Measurements from ENCODE around the gene ACKR2.
A peak's percentile ranks its signal among the peaks of the same experiment; 100 is the strongest.

ACKR2 gene
- 0 to 0.81 reads per million in 2 donors for total RNA-seq

GRCh38 chr3:42809202-42809601 is at the start of gene ACKR2:
ACKR2 (plus strand) TSS chr3:42809445; CDS start chr3:42864503, 55,058 bp downstream.
- DNase-seq, result no peak

GRCh38 chr3:42762046-42762724 is 47.1 kb upstream of the ACKR2 start:
- DNase-seq, result no peak

- peak in 1 of 5 experiments; percentile 21 for DNase-seq
Measured at GRCh38 chr3:42763021-42763420, 46.2 kb upstream of the ACKR2 start.

DNA sequence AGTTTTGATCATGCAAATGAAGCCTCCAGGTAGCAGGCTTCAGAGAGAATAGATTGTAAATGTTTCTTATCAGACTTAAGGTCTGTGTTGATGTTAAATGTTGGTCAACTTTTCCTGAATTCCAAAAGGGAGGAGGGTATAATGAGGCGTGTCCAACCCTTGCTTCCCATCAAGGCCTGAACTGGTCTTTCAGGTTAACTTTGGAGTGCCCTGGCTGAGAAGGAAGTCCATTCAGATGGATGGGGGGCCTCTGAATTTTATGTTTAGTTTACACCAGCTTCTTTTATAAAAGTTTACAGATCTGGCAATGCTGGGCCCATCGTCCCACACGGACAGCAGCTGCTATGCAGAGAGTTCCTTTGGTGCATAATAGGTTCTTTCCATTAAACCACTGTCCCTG is 45.1 kb upstream of the ACKR2 start:
- no peak for DNase-seq

- no peak for DNase-seq
Measured at GRCh38 chr3:42764561-42765295, 44.5 kb upstream of the ACKR2 start.

DNA sequence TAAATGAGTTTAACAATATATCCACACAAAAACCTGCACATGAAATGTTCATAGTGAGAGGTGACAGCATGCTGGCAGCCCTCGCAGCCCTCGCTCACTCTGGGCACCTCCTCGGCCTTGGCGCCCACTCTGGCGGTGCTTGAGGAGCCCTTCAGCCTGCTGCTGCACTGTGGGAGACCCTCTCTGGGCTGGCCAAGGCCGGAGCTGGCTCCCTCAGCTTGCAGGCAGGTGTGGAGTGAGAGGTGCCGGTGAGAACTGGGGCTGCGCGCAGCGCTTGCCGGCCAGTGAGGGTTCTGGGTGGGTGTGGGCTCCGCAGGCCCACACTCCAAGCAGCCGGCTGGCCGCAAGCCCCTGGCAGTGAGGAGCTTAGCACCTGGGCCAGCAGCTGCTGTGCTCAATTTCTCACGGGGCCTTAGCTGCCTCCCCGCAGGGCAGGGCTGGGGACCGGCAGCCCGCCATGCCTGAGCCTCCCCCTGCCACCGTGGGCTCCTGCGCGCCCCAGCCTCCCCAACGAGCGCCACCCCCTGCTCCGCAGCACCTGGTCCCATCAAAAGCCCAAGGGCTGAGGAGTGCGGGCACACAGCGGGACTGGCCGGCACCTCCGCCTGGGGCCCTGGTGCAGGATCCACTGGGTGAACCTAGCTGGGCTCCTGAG is 39.6 kb upstream of the ACKR2 start:
- DNase-seq, result no peak

DNA sequence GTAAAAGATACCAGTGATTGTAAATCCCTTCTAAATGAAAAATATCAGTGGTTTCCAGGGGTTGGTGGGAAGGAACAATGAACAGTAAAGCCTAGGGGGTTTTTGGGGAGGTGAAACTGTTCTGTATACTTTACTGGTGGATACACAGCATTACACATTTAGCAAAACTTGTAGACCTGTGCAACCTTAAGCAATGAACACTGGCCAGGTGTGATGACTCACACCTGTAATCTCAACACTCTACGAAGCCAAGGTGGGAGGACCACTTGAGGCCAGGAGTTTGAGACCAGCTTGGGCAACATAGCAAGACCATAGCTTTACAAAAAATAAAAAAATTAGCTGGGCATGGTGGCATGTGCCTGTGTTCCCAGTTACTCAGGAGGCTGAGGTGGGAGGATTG is 38.0 kb upstream of the ACKR2 start:
- no peak for DNase-seq

- peak; percentile 46 to 91 (median 78) for DNase-seq
Measured at GRCh38 chr3:42772670-42773408, 36.4 kb upstream of the ACKR2 start, which contains the start of gene CCDC13. CCDC13 (minus strand) TSS chr3:42773253; CDS start chr3:42758345, 14,908 bp downstream.

- no peak for DNase-seq
Measured at GRCh38 chr3:42773409-42773751, 35.9 kb upstream of the ACKR2 start.

DNA sequence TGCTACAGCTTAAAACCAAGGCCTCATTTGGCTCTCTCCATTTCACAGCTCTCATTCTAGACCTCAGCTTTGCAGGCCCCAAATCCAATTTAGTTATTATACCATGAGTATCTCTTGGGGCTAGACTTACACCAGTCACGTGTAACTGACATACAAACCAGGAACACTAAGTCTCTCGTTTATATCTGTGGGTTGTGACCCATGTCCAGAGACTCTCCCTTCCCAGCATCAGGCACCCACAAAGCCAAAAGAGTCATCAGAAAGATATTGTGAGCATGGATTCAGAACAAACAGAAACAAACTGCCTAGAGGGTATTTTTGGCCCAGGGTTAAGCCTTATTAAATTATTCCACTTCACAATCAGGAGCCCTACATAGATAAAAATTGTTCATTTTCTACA is 30.6 kb upstream of the ACKR2 start:
- no peak for DNase-seq

GRCh38 chr3:42780398-42780797 is 28.8 kb upstream of the ACKR2 start:
- DNase-seq, result no peak

DNA sequence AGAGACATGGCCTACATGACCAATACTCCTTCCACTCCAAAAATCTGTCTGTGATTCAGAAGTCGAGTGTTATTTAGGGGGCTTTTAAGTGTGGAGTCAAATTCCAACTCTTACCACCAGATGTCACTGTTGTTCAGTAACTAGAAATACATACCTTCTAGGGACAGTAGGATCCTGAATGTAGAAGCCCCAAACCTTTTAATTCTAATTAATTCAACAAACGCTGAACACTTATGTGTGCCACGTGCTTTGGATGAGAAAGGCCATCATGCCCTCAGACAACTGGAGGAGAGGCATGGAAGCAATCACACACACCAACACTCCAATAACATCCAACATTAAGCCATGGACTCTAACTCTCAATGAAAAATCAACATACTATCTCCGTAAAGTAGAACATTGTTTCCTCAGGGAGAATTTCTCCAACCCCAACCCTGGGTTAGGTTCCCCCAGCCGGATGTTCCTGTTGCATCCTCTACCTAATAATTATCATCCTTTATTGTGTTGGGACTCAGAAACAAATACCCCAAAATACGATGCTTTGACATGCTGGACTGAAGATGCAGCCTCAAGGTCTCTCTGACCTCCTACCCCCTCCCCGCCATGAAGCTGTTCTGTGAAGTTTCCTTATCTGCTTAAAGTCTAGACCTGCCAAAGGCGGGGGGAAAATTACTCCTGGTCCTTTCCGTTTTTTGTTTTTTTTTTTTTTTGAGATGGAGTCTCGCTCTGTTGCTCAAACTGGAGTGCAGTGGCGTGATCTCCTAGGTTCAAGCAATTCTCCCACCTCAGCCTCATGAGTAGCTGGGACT is 28.1 kb upstream of the ACKR2 start:
- DNase-seq, result peak in 2 of 5 experiments; percentile 37 to 69

- no peak for DNase-seq
Measured at GRCh38 chr3:42786212-42786611, 23.0 kb upstream of the ACKR2 start.

GRCh38 chr3:42786631-42787030 is 22.6 kb upstream of the ACKR2 start:
- no peak for DNase-seq

DNA sequence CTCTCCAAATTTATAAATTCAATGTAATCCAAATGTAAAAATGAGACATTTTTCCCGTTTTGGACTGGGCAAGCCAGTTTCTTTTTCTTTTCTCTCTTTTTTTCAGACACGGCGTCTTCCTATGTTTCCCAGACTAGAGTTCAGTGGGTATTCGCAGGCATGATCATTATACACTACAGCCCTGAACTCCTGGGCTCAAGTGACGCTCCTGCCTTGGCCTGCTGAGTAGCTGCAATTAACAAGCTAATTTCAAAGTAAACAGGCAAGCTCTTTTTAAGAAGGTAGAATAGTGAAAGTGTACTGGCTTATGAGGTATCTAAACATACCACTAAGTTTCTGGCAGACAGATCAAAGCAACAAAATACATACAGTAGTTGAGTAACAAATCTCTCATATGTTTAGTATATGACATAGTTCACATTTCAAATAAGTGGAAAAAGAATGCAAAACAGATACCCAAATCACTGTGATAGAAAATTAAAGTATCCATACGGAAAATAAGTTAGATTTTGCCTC is 18.5 kb upstream of the ACKR2 start:
- DNase-seq, result no peak

DNA sequence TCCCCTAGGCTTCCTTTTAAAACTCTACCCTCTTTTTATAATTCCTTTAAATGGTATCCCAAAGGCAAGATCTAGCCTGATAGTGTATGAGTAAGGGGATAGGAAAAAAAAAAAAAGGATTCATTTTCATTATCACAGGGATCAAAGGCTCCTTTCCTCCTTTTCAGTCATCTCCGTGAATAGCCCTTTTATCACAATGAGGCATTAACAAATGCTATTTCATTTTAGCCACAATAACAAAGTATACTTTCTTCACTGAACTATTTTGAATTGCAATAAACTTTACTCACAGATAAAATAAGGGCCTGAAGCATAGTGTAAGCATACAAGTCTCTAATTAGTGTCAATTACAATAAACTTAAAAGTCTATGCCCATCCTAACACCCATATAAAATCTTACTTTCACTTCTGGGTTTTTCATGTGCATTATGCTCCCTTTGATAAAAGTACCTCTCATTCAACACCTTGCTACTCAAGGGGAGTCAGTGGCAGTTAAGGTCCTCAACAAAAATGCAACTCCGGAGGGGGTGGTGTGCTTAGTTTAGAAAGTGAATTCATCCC is 13.5 kb upstream of the ACKR2 start:
- DNase-seq, result no peak

DNA sequence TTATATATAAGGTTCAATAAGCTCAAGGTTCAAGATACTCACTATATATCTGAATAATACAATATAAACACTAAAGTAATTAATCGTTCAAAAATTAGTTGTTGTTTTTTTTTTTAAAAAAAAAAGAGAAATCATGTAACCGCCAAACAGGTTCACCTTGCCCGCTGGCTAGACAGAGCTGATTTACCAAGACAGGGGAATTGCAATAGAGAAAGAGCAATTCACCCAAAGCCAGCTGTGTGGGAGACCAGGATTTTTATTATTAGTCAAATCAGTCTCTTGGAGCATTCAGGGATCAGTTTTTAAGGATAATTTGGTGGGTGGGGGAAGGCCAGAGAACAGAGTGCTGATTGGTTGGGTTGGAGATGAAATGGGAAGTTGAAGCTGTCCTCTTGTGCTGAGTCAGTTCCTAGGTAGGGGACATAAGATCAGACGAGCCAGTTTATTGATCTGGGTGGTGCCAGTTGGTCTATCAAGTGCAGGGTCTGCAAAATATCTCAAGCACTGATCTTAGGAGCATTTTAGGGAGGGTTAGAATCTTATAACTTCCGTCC is 12.8 kb upstream of the ACKR2 start:
- no peak for DNase-seq

- DNase-seq, result no peak
Measured at GRCh38 chr3:42799376-42799775, 9.9 kb upstream of the ACKR2 start.

- no peak for DNase-seq
Measured at GRCh38 chr3:42800251-42800650, 9.0 kb upstream of the ACKR2 start.

DNA sequence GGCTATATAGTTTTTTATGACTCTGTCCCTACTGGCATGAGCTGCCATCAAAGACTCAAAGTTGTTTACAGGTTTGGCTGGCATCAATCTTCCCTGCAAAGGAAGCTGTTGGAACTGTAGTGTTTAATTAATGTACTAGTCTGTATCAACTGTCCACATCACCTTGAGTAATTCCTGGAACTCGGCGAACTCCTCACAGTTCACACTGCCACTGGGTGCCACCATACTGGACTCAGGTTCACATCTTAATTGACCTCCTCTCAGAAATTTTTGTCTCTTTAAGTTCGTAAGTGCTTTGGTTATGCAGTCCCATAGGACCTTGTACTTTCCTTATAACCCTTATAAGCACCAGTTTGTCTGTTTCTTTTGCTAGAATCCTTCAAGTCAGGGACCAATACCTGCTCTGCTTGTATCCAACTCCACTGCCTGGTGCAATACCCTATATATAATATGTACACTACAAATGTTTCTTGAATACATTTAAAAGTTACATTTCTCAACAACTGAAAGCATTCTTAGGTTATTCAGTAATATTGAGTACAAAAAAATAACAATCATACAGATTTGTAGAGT is 8.1 kb upstream of the ACKR2 start:
- DNase-seq, result no peak

GRCh38 chr3:42801784-42802183 is 7.5 kb upstream of the ACKR2 start:
- DNase-seq, result no peak
